ENCODE results near the gene FSTL4. TPM values are rescaled to one million over a fixed set of nuclear protein-coding genes. Genes with fewer than 3 reads are reported as not detected.

The FSTL4 gene
- total RNA-seq, 1 donor from 2014 or later = not detected

- Mint-ChIP-seq H3K4me3 (no peak overlapping the region), H3K36me3 (ENCODE audit: low read depth) (no peaks in the 10 kb centered on the region), H3K4me1 (ENCODE audit: low read depth) (no peaks in the 10 kb centered on the region), H3K27me3 (ENCODE audit: insufficient read depth) (peaks cover 23% of the 10 kb centered on the region), H3K9me3 (no peaks in the 10 kb centered on the region), H3K27ac (no peak overlapping the region)
- intact Hi-C loops (cut with micrococcal nuclease) = no loop called here
- DNase-seq (ENCODE audit: low spot score) = no peak
Observed at GRCh38 chr5:133390416-133391353, 221.7 kb downstream of the FSTL4 start.

- DNase-seq (ENCODE audit: low spot score) = no peak
- Mint-ChIP-seq H3K36me3 (ENCODE audit: low read depth) (no peaks in the 10 kb centered on the region), H3K27me3 (ENCODE audit: insufficient read depth) (peaks cover 23% of the 10 kb centered on the region), H3K27ac (no peak overlapping the region), H3K4me1 (ENCODE audit: low read depth) (no peaks in the 10 kb centered on the region), H3K4me3 (no peak overlapping the region), H3K9me3 (no peaks in the 10 kb centered on the region)
- intact Hi-C loops (cut with micrococcal nuclease) = no loop called here
Observed at GRCh38 chr5:133389066-133389590, 223.2 kb downstream of the FSTL4 start.

- no peaks in the 10 kb centered on the region for H3K4me1 Mint-ChIP-seq (ENCODE audit: low read depth)
- no peak for DNase-seq (ENCODE audit: low spot score)
- no peaks in the 10 kb centered on the region for H3K36me3 Mint-ChIP-seq (ENCODE audit: low read depth)
- no peak overlapping the region for H3K4me3 Mint-ChIP-seq
- no peak overlapping the region for H3K27ac Mint-ChIP-seq
- intact Hi-C loops (cut with micrococcal nuclease) = no loop called here
- peaks cover 25% of the 10 kb centered on the region for H3K27me3 Mint-ChIP-seq (ENCODE audit: insufficient read depth)
- no peaks in the 10 kb centered on the region for H3K9me3 Mint-ChIP-seq
Observed at GRCh38 chr5:133387621-133388020, 224.7 kb downstream of the FSTL4 start.

- intact Hi-C loops (cut with micrococcal nuclease) = no loop called here
- Mint-ChIP-seq H3K9me3 (no peaks in the 10 kb centered on the region), H3K27me3 (ENCODE audit: insufficient read depth) (peaks cover 25% of the 10 kb centered on the region), H3K27ac (no peak overlapping the region), H3K4me3 (no peak overlapping the region), H3K36me3 (ENCODE audit: low read depth) (no peaks in the 10 kb centered on the region), H3K4me1 (ENCODE audit: low read depth) (no peaks in the 10 kb centered on the region)
- no peak for DNase-seq (ENCODE audit: low spot score)
Observed at GRCh38 chr5:133387091-133387490, 225.2 kb downstream of the FSTL4 start.

- Mint-ChIP-seq H3K36me3 (ENCODE audit: low read depth) (no peaks in the 10 kb centered on the region), H3K27ac (no peak overlapping the region), H3K4me1 (ENCODE audit: low read depth) (no peaks in the 10 kb centered on the region), H3K9me3 (no peaks in the 10 kb centered on the region), H3K4me3 (no peak overlapping the region), H3K27me3 (ENCODE audit: insufficient read depth) (peaks cover 23% of the 10 kb centered on the region)
- no peak for DNase-seq (ENCODE audit: low spot score)
- intact Hi-C loops (cut with micrococcal nuclease) = no loop called here
Observed at GRCh38 chr5:133386662-133387061, 225.7 kb downstream of the FSTL4 start.

GRCh38 chr5:133385346-133385745 is 227.0 kb downstream of the FSTL4 start:
- H3K9me3 Mint-ChIP-seq = no peaks in the 10 kb centered on the region
- intact Hi-C loops (cut with micrococcal nuclease) = no loop called here
- peaks cover 25% of the 10 kb centered on the region for H3K27me3 Mint-ChIP-seq (ENCODE audit: insufficient read depth)
- no peaks in the 10 kb centered on the region for H3K36me3 Mint-ChIP-seq (ENCODE audit: low read depth)
- no peak for DNase-seq (ENCODE audit: low spot score)
- no peaks in the 10 kb centered on the region for H3K4me1 Mint-ChIP-seq (ENCODE audit: low read depth)
- no peak overlapping the region for H3K4me3 Mint-ChIP-seq
- H3K27ac Mint-ChIP-seq = no peak overlapping the region

GRCh38 chr5:133384903-133385302 is 227.4 kb downstream of the FSTL4 start:
- H3K36me3 Mint-ChIP-seq (ENCODE audit: low read depth) = no peaks in the 10 kb centered on the region
- no peak for DNase-seq (ENCODE audit: low spot score)
- H3K27ac Mint-ChIP-seq = no peak overlapping the region
- peaks cover 25% of the 10 kb centered on the region for H3K27me3 Mint-ChIP-seq (ENCODE audit: insufficient read depth)
- H3K4me1 Mint-ChIP-seq (ENCODE audit: low read depth) = no peaks in the 10 kb centered on the region
- H3K9me3 Mint-ChIP-seq = no peaks in the 10 kb centered on the region
- intact Hi-C loops (cut with micrococcal nuclease) = no loop called here
- no peak overlapping the region for H3K4me3 Mint-ChIP-seq

GRCh38 chr5:133384120-133384855 is 228.1 kb downstream of the FSTL4 start:
- Mint-ChIP-seq H3K4me3 (no peak overlapping the region), H3K36me3 (ENCODE audit: low read depth) (no peaks in the 10 kb centered on the region), H3K9me3 (no peaks in the 10 kb centered on the region), H3K4me1 (ENCODE audit: low read depth) (no peaks in the 10 kb centered on the region), H3K27ac (no peak overlapping the region), H3K27me3 (ENCODE audit: insufficient read depth) (peaks cover 21% of the 10 kb centered on the region)
- DNase-seq (ENCODE audit: low spot score) = no peak
- intact Hi-C loops (cut with micrococcal nuclease) = no loop called here

GRCh38 chr5:133383580-133383939 is 228.8 kb downstream of the FSTL4 start:
- intact Hi-C loops (cut with micrococcal nuclease) = no loop called here
- Mint-ChIP-seq H3K36me3 (ENCODE audit: low read depth) (no peaks in the 10 kb centered on the region), H3K4me1 (ENCODE audit: low read depth) (no peaks in the 10 kb centered on the region), H3K4me3 (no peak overlapping the region), H3K27me3 (ENCODE audit: insufficient read depth) (peaks cover 22% of the 10 kb centered on the region), H3K9me3 (no peaks in the 10 kb centered on the region), H3K27ac (no peak overlapping the region)
- DNase-seq (ENCODE audit: low spot score) = no peak

- Mint-ChIP-seq H3K4me1 (ENCODE audit: low read depth) (no peaks in the 10 kb centered on the region), H3K4me3 (no peak overlapping the region), H3K9me3 (peaks cover 3% of the 10 kb centered on the region), H3K36me3 (ENCODE audit: low read depth) (no peaks in the 10 kb centered on the region), H3K27me3 (ENCODE audit: insufficient read depth) (peaks cover 20% of the 10 kb centered on the region), H3K27ac (no peak overlapping the region)
- DNase-seq (ENCODE audit: low spot score) = no peak
- intact Hi-C loops (cut with micrococcal nuclease) = no loop called here
Observed at GRCh38 chr5:133382661-133383579, 229.4 kb downstream of the FSTL4 start.

GRCh38 chr5:133381571-133382365 is 230.6 kb downstream of the FSTL4 start:
- no peak overlapping the region for H3K27ac Mint-ChIP-seq
- intact Hi-C loops (cut with micrococcal nuclease) = no loop called here
- H3K9me3 Mint-ChIP-seq = peaks cover 15% of the 10 kb centered on the region
- H3K4me1 Mint-ChIP-seq (ENCODE audit: low read depth) = no peaks in the 10 kb centered on the region
- H3K36me3 Mint-ChIP-seq (ENCODE audit: low read depth) = peaks cover 4% of the 10 kb centered on the region
- H3K4me3 Mint-ChIP-seq = no peak overlapping the region
- H3K27me3 Mint-ChIP-seq (ENCODE audit: insufficient read depth) = peaks cover 23% of the 10 kb centered on the region
- no peak for DNase-seq (ENCODE audit: low spot score)

- Mint-ChIP-seq H3K27ac (no peak overlapping the region), H3K36me3 (ENCODE audit: low read depth) (peaks cover 4% of the 10 kb centered on the region), H3K9me3 (peaks cover 15% of the 10 kb centered on the region), H3K27me3 (ENCODE audit: insufficient read depth) (peaks cover 16% of the 10 kb centered on the region), H3K4me3 (no peak overlapping the region), H3K4me1 (ENCODE audit: low read depth) (no peaks in the 10 kb centered on the region)
- intact Hi-C loops (cut with micrococcal nuclease) = no loop called here
- DNase-seq (ENCODE audit: low spot score) = no peak
Observed at GRCh38 chr5:133381041-133381440, 231.3 kb downstream of the FSTL4 start.

All from activated T-helper 1 cell treated with anti-CD3 and anti-CD28 coated beads, Interleukin-12 subunit alpha, Interleukin-12 subunit beta, Interleukin-2, Interleukin-4 antibody, amounts not matched to agents 30 ng/mL and 10 ng/mL and 1 ng/mL, durations not matched to agents 14 hours and 24 hours and 36 hours (primary cell).